GM18951 (cell line): Measurements from ENCODE around the gene ACO2.

Experiments
- POLR2A ChIP-seq: IDR thresholded peaks from 4 replicates; pipeline ENCODE4 v1.6.1; 2011; ENCODE audit warnings: mild to moderate bottlenecking; ENCODE audit not compliant: insufficient read length, insufficient read depth; ENCODE audit errors: extremely low read depth
- in situ Hi-C: fragments of 300-500 bp; cut with MboI; formaldehyde crosslinking; loops from one replicate; pipeline ENCODE4 v1.12.0; 2022; ENCODE audit warnings: low sequenced_read_pairs, mixed read lengths, inconsistent platforms; ENCODE audit not compliant: unreplicated experiment

The ACO2 gene

GRCh38 chr22:41539146-41540005 is 70.5 kb downstream of the ACO2 start:
- in situ Hi-C loops = no loop called here
- TF ChIP-seq POLR2A = no peak

- in situ Hi-C loops = no loop called here
- no peak for TF ChIP-seq POLR2A
Observed at GRCh38 chr22:41540006-41540315, 71.0 kb downstream of the ACO2 start.

GRCh38 chr22:41540365-41540764 is 71.4 kb downstream of the ACO2 start:
- no peak for TF ChIP-seq POLR2A
- in situ Hi-C loops = no loop called here

- in situ Hi-C loops = no loop called here
- no peak for TF ChIP-seq POLR2A
Observed at GRCh38 chr22:41541484-41541883, 72.6 kb downstream of the ACO2 start.

GRCh38 chr22:41542224-41542623 is 73.3 kb downstream of the ACO2 start:
- TF ChIP-seq POLR2A = no peak
- in situ Hi-C loops = no loop called here

GRCh38 chr22:41543854-41544670 is 75.1 kb downstream of the ACO2 start, which contains the start of gene POLR3H:
TSS of gene POLR3H (minus strand) at chr22:41544470. CDS start at chr22:41544101, 369 bp downstream.
- in situ Hi-C loops = no loop called here
- TF ChIP-seq POLR2A = peak; percentile 71

GRCh38 chr22:41544671-41545476 is 76.0 kb downstream of the ACO2 start:
- in situ Hi-C loops = no loop called here
- no peak for TF ChIP-seq POLR2A

- in situ Hi-C loops = no loop called here
- TF ChIP-seq POLR2A = no peak
Observed at GRCh38 chr22:41548830-41549211, 79.9 kb downstream of the ACO2 start.

- in situ Hi-C loops = no loop called here
- no peak for TF ChIP-seq POLR2A
Observed at GRCh38 chr22:41550952-41551491, 82.1 kb downstream of the ACO2 start.

- in situ Hi-C loops = no loop called here
- no peak for TF ChIP-seq POLR2A
Observed at GRCh38 chr22:41551877-41552582, 83.1 kb downstream of the ACO2 start.

- TF ChIP-seq POLR2A = no peak
- in situ Hi-C loops = no loop called here
Observed at GRCh38 chr22:41555325-41555982, 86.5 kb downstream of the ACO2 start.

GRCh38 chr22:41556561-41556960 is 87.6 kb downstream of the ACO2 start:
- no peak for TF ChIP-seq POLR2A
- in situ Hi-C loops = no loop called here
